Amniotic stem cell (primary cell): ENCODE data around the gene ERMN.
A peak's percentile ranks its signal among the peaks of the same experiment; 100 is the strongest.
"Not testable (repeated sequence)": the region's sequence is repeated elsewhere in the genome, so short reads cannot be mapped to it uniquely, and the experiment has no call there.

Experiments used
- DNase-seq: peaks from one replicate; lab custom pipeline; 2025; lab: John Stamatoyannopoulos, UW

Gene ERMN

GRCh38 chr2:157325786-157326185 is at the start of gene ERMN:
ERMN (minus strand) TSS chr2:157325824; CDS start chr2:157325642, 182 bp downstream.
- no peak for DNase-seq

GRCh38 chr2:157375384-157375783 is 49.8 kb upstream of the ERMN start:
- DNase-seq: no peak

DNA sequence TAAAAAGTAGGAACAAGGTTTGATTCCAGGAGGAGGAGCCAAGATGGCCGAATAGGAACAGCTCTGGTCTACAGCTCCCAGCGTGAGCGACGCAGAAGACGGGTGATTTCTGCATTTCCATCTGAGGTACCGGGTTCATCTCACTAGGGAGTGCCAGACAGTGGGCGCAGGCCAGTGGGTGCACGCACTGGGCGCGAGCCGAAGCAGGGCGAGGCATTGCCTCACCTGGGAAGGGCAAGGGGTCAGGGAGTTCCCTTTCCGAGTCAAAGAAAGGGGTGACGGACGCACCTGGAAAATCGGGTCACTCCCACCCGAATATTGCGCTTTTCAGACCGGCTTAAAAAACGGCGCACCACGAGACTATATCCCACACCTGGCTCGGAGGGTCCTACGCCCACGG is 42.9 kb upstream of the ERMN start:
- not testable (repeated sequence) for DNase-seq

- DNase-seq: no peak
Measured at GRCh38 chr2:157367704-157368103, 42.1 kb upstream of the ERMN start.

DNA sequence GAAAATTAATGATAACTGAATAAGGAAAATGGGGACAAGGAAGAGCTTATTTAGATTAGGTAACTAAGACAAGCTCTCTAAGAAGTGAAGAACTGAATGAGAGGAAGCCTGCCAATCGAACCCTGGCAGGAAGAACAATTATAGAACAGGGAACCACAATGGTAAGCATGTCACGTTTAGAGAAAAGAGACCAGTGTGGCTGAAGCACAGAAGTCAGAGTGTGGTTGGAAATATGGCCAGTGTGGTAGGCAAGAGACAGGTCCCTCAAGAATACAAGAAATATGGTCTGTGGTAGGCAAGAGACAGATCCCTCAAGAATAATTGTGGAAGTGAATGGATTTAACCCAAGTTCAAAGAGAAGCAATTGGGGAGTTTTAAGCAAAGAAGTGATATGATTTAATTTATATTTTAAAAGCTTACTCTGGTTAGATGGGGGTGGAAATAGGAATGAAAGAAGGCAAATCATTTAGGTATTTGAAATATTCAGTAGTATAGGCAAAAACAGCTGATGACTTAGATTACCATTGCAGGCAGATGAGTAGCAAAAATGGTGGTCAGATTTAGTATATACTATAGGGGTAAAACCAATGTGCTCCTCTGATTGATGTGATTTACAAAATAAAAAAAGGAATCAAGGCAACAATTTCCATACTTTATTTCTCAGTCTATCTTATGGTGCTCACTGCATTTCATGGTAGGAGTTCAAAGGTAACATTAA is 38.8 kb upstream of the ERMN start:
- DNase-seq: no peak

GRCh38 chr2:157363612-157364101 is 38.0 kb upstream of the ERMN start:
- no peak for DNase-seq

- DNase-seq: no peak
Measured at GRCh38 chr2:157362627-157363026, 37.0 kb upstream of the ERMN start.

DNA sequence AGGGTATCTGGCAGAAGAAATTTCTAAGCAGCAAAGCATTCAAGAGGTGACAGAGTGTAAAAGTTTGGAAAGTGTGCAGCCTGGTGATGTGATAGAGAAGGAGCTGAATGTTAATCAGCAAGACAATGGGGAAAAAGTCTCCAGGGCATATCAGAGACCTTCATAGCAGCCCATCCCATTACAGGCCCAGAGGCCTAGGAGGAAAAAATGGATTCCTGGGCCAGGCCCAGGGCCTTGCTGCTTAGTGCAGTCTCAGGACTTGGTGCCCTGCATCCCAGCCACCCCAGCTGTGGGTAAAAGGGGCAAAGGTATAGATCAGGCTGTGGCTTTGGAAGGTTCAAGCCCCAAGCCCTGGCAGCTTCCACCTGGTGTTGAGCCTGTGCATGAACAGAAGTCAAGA is 35.9 kb upstream of the ERMN start:
- DNase-seq: no peak

DNA sequence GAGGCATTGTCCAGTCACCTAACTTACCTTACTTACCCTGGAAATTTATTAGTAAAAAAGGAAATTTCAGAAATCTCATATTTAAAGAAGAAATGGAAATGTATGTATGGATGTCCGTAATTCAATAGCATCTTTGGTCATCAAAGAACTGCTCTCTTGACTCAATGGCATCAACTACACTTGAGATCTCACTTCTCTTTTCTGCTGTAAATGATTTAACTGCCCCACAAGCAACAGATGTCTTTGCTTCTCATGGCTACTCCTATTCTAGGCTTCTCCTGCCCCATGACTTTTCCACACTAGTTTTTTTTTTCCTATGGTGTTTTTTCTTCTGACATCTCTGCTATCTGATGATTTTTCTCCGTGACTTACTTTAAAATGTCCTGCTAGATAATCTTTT is 34.0 kb upstream of the ERMN start:
- no peak for DNase-seq

GRCh38 chr2:157355618-157356017 is 30.0 kb upstream of the ERMN start:
- no peak for DNase-seq

DNA sequence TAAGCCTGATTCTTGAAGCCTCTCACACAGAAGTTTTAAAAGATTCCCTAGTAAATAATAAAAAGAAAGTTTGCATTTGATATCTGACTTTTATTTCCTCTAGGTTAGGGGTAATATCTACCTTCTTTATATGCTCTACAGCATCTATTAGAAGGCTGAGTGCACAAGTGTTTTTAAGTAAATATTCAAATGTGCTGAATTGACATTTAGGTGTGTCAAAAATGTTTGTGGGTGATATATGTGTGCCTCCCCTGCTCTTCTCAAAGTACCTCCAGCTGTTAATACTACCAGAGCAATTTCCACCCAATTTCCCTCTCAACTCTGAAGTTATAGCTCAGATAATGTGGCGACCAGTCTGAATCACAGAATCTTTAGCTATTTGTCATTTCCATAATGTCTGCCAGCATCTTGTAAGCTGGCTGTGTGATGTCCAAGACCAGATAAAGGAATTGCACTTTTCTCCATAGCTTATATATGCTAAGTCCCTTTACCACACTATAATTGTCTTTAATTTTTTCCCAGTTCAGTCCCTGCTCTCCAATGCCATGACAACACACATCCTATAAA is 24.4 kb upstream of the ERMN start:
- peak; percentile 34 for DNase-seq

GRCh38 chr2:157348291-157348921 is 22.8 kb upstream of the ERMN start:
- DNase-seq: no peak

DNA sequence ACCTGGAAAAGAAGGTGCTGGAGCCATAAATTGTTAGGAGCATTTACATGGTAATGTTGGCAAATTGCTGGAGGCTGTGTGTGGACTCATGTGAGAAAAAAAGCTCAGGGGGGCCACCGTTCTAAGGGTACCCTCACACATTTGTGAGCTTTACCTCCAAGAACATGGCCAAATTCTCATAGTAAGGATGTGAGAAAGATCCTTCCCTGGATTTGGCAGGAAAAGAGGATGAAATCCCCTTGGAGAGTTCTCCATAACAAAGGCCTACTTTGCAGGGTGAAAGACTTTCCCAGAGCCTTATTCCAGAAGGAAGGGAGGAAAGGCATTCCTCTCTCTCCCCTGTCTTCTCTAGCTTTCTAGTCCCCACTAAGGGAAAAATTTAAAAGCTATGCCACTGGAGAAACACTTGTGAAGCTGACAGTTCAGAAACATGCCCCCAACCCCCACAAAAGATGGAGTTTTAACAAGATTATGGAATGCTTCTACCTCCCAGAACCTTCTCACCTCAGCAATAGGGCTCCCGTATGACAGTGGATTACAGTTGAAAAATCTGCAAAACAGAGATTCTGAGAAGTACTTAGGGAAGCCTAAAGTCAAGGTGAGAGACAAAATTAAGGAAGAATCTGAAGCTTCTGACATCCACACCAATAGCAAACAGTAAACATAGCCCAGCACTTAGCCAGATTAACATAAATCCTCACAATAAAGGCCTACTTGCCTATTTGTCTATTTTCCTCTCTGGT is 20.2 kb upstream of the ERMN start:
- no peak for DNase-seq

DNA sequence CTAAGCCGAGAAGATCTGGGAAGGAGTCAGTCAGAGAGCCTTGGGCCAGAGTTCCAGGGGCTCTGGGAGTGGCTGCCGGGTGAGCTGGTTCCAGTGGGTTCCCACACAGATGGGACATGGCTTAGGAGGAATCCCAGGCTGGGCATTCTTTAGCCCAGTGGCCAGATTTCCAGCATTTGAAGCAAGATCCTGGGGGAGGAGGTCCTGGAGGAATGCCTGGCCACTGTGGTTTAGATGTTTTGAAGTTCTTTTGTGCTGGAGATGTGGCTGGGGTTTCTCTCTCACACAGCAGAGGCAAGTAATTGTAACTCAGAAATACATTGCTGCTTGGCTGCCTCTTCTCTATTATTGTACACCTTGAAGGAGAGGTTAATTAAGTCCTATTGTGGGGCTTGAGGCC is 15.8 kb upstream of the ERMN start:
- not testable (repeated sequence) for DNase-seq

DNA sequence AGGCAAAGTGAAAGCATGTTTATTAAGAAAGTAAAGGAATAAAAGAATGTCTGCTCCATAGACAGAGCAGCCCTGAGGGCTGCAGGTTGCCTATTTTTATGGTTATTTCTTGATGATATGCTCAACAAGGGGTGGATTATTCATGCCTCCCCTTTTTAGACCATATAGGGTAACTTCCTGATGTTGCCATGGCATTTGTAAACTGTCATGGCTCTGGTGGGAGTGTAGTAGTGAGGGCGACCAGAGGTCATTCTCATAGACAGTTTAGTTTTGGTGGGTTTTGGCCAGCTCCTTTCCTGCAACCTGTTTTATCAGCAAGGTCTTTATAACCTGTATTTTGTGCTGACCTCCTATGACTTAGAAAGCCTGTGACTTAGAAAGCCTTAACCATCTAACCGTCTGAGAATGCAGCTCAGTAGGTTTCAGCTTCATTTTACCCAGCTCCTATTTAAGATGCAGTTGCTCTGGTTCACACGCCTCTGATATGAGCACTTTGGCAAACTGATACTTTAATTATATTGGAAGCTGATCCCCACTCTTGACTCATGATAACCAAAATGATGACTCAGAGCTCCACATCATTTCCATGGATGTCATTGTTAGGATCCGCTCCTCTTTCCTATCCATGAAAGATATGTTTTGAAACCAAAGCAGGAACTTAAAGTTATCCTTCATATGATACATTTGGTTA is 14.5 kb upstream of the ERMN start:
- no peak for DNase-seq

DNA sequence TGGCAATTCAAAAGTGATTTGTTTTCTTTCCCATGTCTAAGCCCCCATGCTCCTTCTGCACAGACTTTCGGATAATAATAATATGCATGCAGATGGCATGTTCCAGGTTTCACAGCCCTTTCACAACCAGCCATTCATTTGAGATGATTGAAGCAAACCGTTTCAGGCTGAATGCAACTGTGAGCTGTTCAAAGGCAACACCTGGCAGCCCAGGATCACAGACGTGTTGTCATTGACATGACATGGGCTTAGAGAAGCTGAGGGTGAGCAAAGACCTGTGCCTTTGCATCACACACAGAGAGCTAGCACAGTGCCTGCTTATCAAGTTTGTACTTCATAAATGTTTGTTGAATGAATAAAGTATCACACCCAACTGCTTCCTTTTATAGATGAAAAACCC is 12.4 kb upstream of the ERMN start:
- DNase-seq: no peak

- peak; percentile 15 for DNase-seq
Measured at GRCh38 chr2:157336137-157337010, 10.8 kb upstream of the ERMN start.

GRCh38 chr2:157334797-157335196 is 9.2 kb upstream of the ERMN start:
- no peak for DNase-seq

DNA sequence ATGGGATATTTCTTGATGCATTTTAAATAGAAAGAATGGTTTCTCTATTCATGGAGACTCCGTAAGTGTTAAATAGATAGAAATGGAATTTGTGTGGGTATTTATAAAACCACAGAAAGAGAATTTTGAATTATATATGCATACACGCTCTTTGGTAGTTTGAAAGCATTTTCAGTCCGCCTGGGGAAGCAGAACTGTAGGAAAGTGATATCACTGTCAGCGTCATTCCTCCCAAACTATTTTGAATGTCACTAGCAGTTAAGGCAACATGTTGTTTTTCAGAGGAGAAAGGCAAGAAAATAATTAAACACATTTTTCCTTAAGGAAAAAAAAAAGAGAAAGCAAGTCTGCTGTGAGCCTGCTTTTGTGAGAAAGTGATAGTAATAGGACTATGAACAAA is 8.7 kb upstream of the ERMN start:
- DNase-seq: no peak

DNA sequence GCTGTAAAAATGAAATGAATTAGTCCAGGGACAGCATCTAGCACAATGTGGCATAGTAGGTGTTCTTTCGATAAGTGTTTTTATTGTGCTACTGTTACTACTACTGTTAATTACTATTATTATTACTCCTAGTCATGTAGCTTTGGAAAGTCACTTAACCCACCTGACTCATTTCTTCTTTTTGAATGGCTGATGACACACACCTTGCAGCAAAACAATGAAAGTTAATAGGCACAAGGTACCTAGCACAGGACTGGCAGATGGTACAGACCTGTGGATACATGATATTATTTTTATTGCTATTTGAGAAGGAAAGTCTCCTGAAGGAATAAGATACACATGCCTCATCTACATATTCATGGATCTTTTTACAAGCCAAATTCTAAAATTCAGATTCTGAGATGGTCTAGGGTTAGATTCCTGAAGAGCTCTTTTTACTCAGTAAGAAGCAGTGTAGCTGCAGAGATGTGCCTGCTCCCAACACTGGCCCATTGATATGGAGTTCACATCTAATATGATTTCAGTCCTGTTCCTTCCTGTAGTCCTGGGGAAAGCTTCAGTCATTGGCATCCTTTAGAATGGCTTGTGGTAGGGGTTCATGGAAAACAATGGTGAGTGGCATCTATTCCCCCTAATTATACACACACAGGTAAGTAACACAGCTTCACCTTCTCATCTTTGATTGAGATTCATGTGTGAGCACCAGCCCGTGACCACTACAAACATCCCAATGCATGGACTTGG is 7.9 kb upstream of the ERMN start:
- DNase-seq: no peak
